ENCODE data around the gene BAAT.

BAAT gene

GRCh38 chr9:101317735-101318134, 67.1 kb downstream of the BAAT start:
- DNase-seq (ENCODE audit: low read depth in 2 of 2): no peak

GRCh38 chr9:101315112-101315450, 69.7 kb downstream of the BAAT start:
- no peak for DNase-seq (ENCODE audit: low read depth in 2 of 2)

GRCh38 chr9:101312661-101313060, 72.1 kb downstream of the BAAT start:
- no peak for DNase-seq (ENCODE audit: low read depth in 2 of 2)

GRCh38 chr9:101311758-101312420, 72.9 kb downstream of the BAAT start:
- DNase-seq (ENCODE audit: low read depth in 2 of 2): no peak

- no peak for DNase-seq (ENCODE audit: low read depth in 2 of 2)
Measured at GRCh38 chr9:101311191-101311590, 73.6 kb downstream of the BAAT start.
